ENCODE results near the gene NCAPD3.

NCAPD3 gene

GRCh38 chr11:134155456-134155855 is 68.3 kb downstream of the NCAPD3 start:
- DNase-seq (ENCODE audit: low read depth): no peak
- TF ChIP-seq CTCF (IDR thresholded peaks at IDR 0.05; ENCODE audit: insufficient read depth, low read depth, low read length, missing control alignments): no peak

GRCh38 chr11:134154441-134154840 is 69.3 kb downstream of the NCAPD3 start:
- no peak for DNase-seq (ENCODE audit: low read depth)
- H3K4me3 ChIP-seq (ENCODE audit: low read depth, low read length): no peak overlapping the region
- no peak for TF ChIP-seq CTCF (IDR thresholded peaks at IDR 0.05; ENCODE audit: insufficient read depth, low read depth, low read length, missing control alignments)

More at GRCh38 chr11:134155456-134155855, 68.3 kb downstream of the NCAPD3 start:
- no peak overlapping the region for H3K4me3 ChIP-seq (ENCODE audit: low read depth, low read length)

GRCh38 chr11:134153147-134153905 is 70.4 kb downstream of the NCAPD3 start:
- TF ChIP-seq CTCF (IDR thresholded peaks at IDR 0.05; ENCODE audit: insufficient read depth, low read depth, low read length, missing control alignments): no peak
- no peak for DNase-seq (ENCODE audit: low read depth)
- no peak overlapping the region for H3K4me3 ChIP-seq (ENCODE audit: low read depth, low read length)

- no peak for TF ChIP-seq CTCF (IDR thresholded peaks at IDR 0.05; ENCODE audit: insufficient read depth, low read depth, low read length, missing control alignments)
- no peak for DNase-seq (ENCODE audit: low read depth)
- no peak overlapping the region for H3K4me3 ChIP-seq (ENCODE audit: low read depth, low read length)
These were observed 71.1 kb downstream of the NCAPD3 start for GRCh38 chr11:134152696-134153095.

GRCh38 chr11:134151083-134151747 is 72.6 kb downstream of the NCAPD3 start:
- H3K4me3 ChIP-seq (ENCODE audit: low read depth, low read length): no peak overlapping the region
- no peak for DNase-seq (ENCODE audit: low read depth)
- no peak for TF ChIP-seq CTCF (IDR thresholded peaks at IDR 0.05; ENCODE audit: insufficient read depth, low read depth, low read length, missing control alignments)

- H3K4me3 ChIP-seq (ENCODE audit: low read depth, low read length): no peak overlapping the region
- no peak for DNase-seq (ENCODE audit: low read depth)
- TF ChIP-seq CTCF (IDR thresholded peaks at IDR 0.05; ENCODE audit: insufficient read depth, low read depth, low read length, missing control alignments): no peak
These were observed 73.4 kb downstream of the NCAPD3 start for GRCh38 chr11:134150195-134150903.
